GM19240 (cell line): ENCODE data around the gene ATP13A3.

ENCODE experiments used
- DNase-seq: peaks from one replicate; pipeline ENCODE4 v3.0.0; 2011; ENCODE audit warnings: low spot score; ENCODE audit not compliant: insufficient read length

The ATP13A3 gene

GRCh38 chr3:194476784-194477183 lies 10.0 kb downstream of the ATP13A3 start:
- DNase-seq, result no peak

DNA sequence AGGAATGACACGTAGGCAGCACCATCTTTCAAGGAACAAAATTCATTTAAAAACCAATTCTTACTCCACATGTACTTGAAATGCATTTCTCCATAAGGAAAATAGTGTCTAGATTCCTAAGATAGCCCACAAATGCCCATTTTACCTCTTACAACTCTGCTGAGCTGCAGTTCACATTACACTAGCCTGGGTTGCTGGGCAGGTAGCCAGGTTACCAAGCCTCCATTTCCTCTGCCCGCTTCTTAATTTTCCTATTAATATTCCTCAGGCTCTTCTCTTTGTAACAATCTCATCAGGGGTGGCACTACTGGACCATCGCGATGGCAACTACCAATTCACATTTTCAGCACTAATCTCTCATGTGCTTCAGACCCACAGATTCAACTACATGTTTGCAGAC lies 10.8 kb downstream of the ATP13A3 start:
- DNase-seq, result no peak

DNA sequence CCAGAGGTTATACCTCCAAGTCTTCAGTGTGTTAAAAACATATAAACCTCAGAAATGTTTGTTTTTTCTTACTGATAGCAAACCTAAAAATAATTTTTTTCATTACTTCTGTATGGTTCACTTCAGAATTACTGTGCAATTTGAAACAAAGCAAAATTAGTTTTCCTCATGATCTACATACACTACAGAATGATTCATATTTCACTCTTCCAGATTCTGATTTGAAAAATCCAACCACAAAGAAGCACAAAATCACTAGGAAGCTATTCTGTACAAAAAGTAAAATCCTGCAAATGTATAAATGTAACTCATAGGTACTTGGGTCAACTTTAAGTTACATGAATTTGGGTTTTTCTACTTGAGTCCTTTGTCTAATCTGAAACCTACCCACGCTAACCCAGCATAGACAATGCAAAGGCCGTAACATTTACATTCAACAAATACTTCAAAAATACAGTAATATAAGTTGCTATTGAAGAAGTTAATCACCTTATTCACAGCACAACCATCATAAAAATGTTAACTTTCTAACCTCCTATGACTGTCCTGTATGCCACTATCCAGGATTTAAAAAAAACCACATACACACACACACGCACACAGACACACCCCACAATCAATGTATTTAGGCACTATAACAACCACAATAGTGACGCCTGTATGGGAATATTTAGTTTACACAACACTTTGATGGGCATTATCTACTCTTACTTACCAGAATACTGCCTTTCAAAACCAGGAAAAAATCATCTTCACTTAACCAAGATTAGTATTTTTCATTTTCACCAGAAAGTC lies 11.5 kb downstream of the ATP13A3 start:
- no peak for DNase-seq

GRCh38 chr3:194474675-194475074 lies 12.1 kb downstream of the ATP13A3 start:
- DNase-seq, result no peak

DNA sequence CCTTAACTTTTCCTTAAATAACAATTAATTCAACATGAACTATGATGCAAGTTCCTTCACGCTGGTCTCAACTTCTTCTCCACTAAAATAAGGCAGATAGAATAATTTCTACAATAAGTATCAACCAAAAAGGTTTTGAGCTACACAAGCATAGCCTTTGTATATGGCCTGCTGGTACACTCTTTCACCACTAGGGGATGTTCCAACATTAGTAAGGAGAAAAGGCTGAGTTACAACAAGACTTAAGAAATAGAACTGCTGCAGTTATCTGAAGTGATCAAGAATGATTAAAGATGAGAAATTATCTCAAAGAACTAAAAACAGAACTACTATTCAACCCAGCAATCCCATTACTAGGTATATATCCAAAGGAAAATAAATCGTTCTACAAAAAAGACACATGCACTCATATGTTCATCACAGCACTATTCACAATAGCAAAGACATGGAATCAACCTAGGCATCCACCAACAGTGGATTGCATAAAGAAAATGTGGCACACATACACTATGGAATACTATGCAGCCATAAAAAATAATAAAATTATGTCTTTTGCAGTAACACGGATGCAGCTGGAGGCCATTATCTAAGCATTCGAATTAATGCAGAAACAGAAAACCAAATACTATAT lies 14.4 kb downstream of the ATP13A3 start:
- DNase-seq, result no peak

- no peak for DNase-seq
These were observed 14.9 kb downstream of the ATP13A3 start for GRCh38 chr3:194471863-194472262.

- DNase-seq, result no peak
These were observed 16.2 kb downstream of the ATP13A3 start for GRCh38 chr3:194470615-194471014.

DNA sequence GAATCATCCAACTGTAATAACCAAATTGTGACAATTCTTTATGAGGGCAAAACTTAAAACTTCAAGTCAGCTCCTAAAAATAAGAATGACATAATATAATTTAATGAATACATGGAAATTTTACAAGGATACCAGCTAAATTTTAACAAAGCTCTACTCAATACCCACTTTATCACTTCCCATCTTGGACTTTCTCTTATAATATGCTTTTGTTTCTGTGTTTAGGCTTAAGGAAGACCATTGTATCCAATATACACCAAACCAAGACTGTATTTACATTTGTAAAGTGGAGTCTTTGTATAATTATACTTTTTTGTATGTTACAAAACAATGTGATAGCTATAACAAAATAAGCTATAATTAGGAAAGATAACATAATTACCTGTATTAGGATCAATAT lies 16.8 kb downstream of the ATP13A3 start:
- no peak for DNase-seq

GRCh38 chr3:194468086-194468485 lies 18.7 kb downstream of the ATP13A3 start:
- DNase-seq, result no peak

DNA sequence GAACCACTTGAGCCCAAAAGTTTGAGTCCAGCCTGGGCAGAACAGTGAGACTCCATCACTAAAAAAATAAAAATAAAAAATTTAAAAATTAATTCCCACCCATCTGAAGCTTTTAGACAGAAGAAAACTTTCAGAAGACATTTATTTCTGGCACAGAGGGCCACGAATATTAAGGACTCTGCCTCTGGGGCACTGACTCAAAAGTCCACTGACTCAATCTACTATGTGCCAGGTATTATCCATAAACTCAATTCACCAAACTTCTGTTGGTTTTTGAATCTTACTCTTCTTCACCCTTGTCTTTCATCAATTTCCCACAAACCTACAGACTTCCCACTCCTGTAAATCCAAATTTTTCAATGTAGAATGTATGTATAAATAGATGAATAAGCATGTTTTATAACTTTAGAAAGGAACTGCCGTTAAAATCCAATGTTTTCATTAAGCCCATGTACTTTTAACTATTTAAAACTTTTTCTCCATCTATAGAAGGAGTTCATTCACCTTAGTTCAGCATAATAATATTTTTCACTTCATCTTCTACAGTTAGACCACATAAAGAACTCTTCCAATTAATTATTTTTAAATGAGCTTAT lies 19.9 kb downstream of the ATP13A3 start:
- no peak for DNase-seq

DNA sequence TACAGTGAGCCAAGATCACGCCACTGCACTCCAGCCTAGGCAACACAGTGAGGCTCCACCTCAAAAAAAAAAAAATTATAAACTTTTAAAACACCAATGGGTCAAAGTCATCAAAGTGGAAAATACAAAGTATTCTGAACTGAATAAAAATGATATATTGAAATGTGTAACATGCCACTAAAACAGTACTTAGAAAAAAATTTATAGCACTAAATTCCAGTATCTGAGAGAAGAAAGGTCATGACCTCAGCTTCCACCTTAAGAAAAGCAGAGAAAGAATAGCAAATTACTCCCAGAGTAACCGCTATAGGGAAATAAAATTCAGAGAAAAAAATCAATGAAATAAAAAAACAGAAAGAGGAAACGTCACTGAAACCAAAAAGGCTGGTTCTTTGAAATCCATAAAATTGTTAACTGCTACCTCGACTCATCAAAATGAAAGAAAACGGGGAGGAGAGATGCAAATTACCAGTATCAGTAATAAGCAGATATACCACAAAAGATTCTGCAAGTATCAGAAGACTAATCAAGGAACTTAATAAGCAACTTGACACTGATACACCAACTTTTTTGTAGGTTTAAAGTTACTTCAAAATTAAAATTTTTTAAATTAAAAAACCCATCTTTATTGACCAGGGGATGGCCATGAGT lies 20.8 kb downstream of the ATP13A3 start:
- DNase-seq, result no peak

DNA sequence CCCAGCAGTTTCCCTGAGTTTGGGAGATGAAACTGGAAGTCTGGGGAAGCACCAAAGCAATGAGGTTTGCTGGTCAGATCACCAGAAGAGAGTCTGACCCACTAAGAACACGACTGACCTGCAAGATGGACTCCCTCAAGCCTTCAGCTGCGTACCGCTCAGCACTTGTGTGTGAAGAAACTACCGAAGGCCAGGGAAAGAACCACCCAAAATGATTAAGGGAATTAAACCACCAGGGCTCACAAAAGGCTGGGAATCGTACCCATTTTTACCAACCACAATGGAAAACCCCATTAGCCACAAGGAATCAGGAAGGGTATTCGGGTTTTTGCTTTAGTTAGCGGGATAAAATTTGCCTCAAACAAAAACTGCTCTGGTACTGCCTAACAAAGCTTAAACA lies 21.6 kb downstream of the ATP13A3 start:
- no peak for DNase-seq

DNA sequence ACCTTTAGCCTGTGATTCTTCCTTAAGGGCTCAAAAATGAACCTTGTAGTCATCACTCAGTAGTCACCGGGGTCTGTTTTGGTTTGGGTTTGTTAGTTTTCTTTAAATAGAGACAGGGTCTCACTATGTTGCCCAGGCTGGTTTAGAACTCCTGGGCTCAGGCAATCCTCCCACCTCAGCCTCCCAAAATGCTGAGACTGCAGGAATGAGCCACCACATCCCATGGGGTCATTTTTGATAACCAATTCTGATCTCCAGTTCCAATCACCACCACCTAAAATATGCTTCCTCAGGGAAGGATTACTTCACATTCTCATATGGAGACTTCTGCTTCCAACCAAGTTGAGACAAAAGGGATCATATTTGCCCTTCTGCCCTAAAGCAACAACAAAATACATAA lies 22.1 kb downstream of the ATP13A3 start:
- no peak for DNase-seq

DNA sequence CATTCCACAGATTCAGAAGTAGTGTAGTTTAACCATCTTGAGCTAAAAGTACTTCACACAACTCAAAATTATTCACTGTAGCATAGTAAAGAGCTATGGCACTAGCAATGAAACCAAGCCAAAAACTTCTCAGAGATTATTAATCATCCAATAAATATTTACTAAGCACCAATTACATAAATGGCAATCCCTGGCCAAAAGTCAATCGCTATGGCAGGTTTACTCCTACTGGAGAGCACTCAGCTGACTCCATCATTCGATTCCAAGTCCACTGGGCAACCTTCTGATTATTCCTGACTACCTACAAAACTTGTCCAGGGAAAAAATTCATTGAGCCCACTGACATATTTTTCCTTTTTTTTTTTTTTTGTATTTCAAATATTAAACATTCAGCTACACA lies 23.9 kb downstream of the ATP13A3 start:
- DNase-seq, result no peak

DNA sequence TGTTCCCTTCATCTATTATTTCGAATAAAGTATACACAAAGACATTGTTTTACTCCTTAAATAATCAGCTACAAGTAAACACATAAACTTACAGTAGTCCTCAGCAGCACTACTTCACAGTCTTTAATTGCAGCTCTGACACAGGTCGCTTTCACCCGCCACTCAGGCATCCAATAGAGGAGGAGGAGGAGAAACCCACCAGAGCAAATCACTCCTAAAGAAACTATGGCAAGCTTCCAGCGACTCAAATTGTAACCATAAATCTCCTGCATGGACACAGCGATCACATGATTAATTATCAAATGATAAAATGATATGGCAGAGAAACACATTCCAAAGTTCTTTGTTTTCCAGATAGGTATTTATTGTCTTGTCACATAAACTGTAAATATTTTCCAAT lies 26.2 kb downstream of the ATP13A3 start:
- no peak for DNase-seq

GRCh38 chr3:194458131-194458530 lies 28.7 kb downstream of the ATP13A3 start:
- DNase-seq, result no peak

- DNase-seq, result no peak
These were observed 31.3 kb downstream of the ATP13A3 start for GRCh38 chr3:194455481-194455880.

- no peak for DNase-seq
These were observed 36.5 kb downstream of the ATP13A3 start for GRCh38 chr3:194450341-194450740.

GRCh38 chr3:194449913-194450312 lies 36.9 kb downstream of the ATP13A3 start:
- DNase-seq, result no peak

GRCh38 chr3:194447657-194448056 lies 39.1 kb downstream of the ATP13A3 start:
- DNase-seq, result no peak

DNA sequence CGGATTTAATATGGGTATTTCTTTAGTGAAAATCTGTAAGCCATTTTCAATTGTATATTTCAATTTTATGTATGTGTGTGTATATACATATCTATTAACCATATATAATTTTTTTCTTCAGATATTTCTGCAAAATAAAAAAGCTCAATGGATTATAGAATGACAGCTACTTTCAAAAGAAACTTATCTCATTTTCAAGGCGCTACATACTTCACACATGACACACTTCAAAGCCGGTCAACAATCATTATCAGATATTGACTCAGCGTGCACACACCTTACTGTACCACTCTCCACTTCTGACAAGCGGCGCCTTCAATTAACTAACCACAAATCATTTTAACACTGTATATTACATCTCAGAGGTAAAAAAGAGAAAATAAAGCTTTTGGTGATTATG lies 39.6 kb downstream of the ATP13A3 start:
- DNase-seq, result no peak

DNA sequence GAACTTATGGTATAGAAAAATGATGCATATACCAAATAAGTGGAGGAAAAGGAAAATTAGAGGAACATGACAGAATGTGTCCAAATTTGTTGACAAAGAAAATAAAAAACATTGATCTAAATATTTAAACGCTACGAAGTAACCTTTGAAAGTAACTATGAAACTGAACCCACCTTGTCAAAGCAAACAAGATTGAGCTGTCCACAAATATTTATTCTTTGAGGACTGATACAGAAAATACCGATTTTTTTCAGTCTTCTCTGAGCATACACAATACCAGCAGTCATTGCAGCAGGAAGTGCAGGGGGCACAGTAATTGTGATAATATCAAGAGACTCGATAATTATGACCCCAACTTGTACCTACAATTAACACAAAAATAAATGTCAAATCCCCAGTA lies 40.0 kb downstream of the ATP13A3 start:
- DNase-seq, result no peak
